Erythroblast (primary cell): ENCODE results near the gene ZNF778.

ENCODE experiments used
- GATA1 ChIP-seq: IDR thresholded peaks from 2 replicates; pipeline ENCODE4 v1.6.1; 2011; ENCODE audit warnings: low read depth, mild to moderate bottlenecking, control low read depth, low read length, moderate library complexity
- POLR2A ChIP-seq: IDR thresholded peaks from 2 replicates; pipeline ENCODE4 v1.6.1; 2011; ENCODE audit warnings: mild to moderate bottlenecking, low read length

GRCh38 chr16:89174877-89175276 lies 42.6 kb upstream of the ZNF778 start:
- no peak for TF ChIP-seq POLR2A
- TF ChIP-seq GATA1, result no peak
